CD4-positive, alpha-beta T cell treated with Interferon alpha-2 for 1 hour (primary cell): ENCODE data around the gene IFI35.
"Not testable (repeated sequence)": the region's sequence is repeated elsewhere in the genome, so short reads cannot be mapped to it uniquely, and the experiment has no call there.

Source experiments
- DNase-seq, 2 donors: peaks; one replicate each; pipeline ENCODE4 v3.0.0-alpha.2; 2020 to 2022

The IFI35 gene

DNA sequence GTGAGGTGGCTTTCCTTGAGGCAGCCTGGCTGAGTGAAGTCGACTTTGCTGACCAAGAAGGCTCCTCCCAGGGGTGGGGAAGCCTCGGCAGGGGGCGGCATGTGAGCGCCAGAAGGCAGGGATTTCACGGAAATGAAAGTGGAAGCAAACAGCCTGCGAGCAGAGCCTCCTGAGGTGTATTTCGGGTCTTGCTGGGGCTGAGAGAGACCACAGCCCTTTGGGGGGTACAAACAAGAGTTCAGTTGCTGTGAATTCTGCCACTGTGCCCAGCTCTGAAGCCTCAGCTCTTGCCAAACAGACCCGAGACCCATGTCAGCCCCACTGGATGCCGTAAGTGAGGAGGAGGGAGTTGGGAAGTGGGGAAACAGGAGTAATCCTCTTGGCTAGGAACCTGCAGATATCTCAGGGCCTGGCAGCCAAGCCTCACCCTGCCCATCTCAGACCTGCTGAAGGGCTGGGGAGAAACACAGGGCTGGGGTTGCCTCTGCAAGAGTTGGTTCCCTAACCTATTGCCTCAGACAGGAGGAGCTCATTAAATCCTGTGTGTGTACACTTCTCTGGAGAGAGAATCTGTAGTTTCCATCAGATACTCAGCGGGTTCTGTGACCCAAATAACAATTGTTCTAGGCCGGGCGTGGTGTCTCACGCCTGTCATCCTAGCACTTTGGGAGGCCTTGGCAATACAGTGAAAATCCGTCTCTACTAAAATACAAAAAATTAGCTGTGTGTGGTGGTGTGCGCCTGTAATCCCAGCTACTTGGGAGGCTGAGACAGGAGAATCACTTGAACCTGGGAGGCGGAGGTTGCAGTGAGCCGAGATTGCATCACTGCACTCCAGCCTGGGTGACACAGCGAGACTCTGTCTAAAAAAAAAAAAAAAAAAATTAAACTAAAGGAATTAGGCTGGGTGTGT, at the start of gene IFI35:
Gene IFI35 (plus strand): TSS at position 146 of the 913 bp plus-strand sequence. CDS start 164 bp downstream, at position 310.
- peak; percentile 93 to 95 for DNase-seq

DNA sequence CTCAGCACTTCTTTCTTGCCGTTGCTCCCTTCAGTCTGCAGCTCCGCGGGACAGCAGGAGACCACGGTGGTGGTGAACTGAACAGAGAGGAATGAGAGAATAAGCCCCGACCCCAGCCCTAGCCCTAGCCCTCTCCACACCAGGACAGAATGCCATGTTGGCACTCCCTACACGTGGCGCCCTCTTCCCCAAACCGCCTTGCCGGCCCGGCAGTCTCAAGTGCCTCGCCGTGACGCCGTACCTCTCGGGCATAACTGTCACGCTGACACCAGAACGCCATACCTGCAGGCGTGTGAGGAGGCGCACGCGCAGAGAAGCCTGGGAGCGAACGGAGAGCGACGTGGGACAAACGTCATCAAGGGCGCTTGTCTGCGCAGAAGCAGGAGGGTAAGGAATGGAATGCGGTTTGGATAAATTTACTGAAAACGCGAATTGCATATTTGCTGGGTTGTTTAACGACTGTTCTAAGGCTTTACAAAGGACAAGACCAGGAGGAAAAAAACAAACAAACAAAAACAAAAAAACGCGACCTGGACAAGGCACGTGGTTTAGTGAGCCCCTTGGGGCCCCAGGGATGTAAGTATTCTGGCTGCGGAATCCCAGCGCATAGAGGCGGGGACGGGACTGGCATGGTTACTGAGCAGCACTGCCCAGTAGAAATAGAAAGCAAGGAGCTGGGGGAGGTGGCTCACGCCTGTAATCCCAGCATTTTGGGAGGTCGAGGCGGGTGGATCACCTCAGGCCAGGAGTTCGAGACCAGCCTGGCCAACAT, 42.2 kb upstream of the IFI35 start, which contains the start of gene AARSD1:
Gene AARSD1 (minus strand): TSS at position 294 of the 772 bp plus-strand sequence. CDS start 14 bp downstream, at position 280.
- peak; percentile 91 to 93 for DNase-seq

DNA sequence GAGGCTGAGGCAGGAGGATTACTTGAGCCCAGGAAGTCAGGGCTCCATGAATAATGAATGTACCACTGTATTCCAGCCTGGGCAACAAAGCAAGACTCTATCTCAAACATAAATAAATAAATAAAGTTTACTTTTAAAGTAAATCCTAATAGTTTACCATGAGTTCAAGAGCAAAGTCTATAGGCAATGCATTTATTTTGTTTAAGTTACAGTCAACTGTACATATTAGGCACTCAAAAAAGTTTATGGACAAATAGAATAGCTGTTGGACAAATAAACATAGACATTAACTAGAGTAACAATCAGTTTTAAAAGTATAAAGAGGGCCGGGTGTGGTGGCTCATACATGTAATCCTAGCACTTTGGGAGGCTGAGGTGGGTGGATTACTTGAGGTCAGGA, 38.7 kb upstream of the IFI35 start:
- no peak for DNase-seq

GRCh38 chr17:42969001-42969581, 37.5 kb upstream of the IFI35 start:
- no peak for DNase-seq

- no peak for DNase-seq
These were observed 35.0 kb upstream of the IFI35 start for GRCh38 chr17:42971589-42971988.

- DNase-seq: not testable (repeated sequence)
These were observed 33.3 kb upstream of the IFI35 start for GRCh38 chr17:42973323-42973722.

- no peak for DNase-seq
These were observed 31.3 kb upstream of the IFI35 start for GRCh38 chr17:42975265-42975664.

DNA sequence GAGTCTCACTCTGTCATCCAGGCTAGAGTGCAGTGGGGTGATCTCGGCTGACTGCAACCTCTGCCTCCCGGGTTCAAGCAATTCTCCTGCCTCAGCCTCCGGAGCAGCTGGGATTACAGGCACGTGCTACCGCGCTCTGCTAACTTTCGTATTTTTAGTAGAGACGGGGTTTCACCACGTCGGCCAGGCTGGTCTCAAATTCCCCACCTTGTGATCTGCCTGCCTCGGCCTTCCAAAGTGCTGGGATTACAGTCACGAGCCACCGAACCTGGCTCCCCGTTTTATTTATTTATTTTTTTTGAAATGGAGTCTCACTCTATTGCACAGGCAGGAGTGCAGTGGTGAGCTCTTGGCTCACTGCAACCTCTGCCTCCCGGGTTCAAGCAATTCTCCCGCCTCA, 30.9 kb upstream of the IFI35 start:
- not testable (repeated sequence) for DNase-seq

- no peak for DNase-seq
These were observed 26.9 kb upstream of the IFI35 start, which contains the start of gene PTGES3L for GRCh38 chr17:42979511-42980273. Gene PTGES3L, minus strand, starts transcription at chr17:42980080. Its CDS starts 27 bp downstream, at chr17:42980053.

GRCh38 chr17:42980274-42980765, 26.3 kb upstream of the IFI35 start, which contains the start of gene RUNDC1:
Gene RUNDC1, plus strand, starts transcription at chr17:42980565. Its CDS starts 12 bp downstream, at chr17:42980577.
- peak; percentile 90 to 92 for DNase-seq

DNA sequence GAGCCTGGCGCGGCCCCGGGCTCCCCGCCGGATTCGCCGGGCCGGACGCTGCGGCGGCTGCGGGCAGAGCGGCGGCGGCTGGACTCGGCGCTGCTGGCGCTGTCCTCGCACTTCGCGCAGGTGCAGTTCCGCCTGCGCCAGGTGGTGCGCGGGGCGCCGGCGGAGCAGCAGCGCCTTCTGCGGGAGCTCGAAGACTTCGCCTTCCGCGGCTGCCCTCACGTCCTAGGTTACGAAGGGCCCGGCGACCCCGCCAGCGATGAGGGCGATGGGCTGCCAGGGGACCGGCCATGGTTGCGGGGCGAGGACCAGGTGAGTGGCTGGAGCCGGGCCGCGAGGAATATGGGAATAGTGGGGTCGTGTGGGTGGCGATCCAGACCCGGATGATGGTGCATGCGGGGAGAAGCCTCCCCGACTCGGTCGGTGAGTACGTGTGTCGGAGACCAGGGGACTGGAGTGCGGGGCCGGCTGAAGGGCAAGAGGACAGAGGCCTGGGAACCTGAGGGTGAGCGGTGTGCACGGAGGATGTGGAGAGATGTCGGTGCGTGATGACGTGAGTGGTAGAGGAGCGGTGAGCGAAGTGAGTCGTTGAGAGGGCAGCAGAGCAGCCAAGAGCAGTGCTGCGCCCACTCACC, 25.7 kb upstream of the IFI35 start:
- peak; percentile 42 to 62 for DNase-seq

- DNase-seq: no peak
These were observed 24.3 kb upstream of the IFI35 start for GRCh38 chr17:42982266-42982665.

- peak in 1 of 2 donors; percentile 19 for DNase-seq
These were observed 21.4 kb upstream of the IFI35 start for GRCh38 chr17:42985225-42985624.

DNA sequence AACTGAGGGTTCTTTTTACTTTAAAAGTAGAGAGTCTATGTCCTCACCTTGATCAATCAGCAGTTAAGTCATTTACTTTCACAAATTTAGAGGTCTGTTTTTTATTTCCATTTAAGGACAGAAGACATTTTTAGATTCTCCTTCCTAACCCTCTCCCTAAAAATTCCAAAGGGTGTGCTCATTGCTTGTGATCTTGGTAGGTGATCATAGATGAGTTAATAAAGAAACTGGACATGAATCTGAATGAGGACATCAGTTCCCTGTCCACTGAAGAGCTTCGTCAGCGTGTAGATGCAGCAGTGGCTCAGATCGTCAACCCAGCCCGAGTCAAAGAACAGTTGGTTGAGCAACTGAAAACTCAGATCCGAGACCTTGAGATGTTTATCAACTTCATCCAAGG, 17.4 kb upstream of the IFI35 start:
- DNase-seq: no peak

GRCh38 chr17:42989726-42990652, 16.6 kb upstream of the IFI35 start:
- no peak for DNase-seq

GRCh38 chr17:42991471-42991870, 15.1 kb upstream of the IFI35 start:
- DNase-seq: no peak

GRCh38 chr17:42992872-42993271, 13.7 kb upstream of the IFI35 start:
- no peak for DNase-seq

DNA sequence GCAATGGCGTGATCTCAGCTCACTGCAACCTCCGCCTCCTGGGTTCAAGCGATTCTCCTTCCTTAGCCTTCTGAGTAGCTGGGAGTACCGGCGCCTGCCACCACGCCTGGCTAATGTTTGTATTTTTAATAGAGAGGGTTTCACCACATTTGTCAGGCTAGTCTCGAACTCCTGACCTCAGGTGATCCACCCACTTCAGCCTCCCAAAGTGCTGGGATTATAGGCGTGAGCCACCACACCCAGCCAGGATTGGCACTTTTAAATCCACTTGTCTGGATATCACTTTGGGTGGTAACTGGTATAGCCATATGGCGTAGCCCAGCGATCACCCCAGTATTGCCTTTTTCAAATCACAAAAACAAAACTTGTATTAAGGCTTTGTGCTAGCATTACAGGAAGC, 12.7 kb upstream of the IFI35 start:
- DNase-seq: not testable (repeated sequence)

DNA sequence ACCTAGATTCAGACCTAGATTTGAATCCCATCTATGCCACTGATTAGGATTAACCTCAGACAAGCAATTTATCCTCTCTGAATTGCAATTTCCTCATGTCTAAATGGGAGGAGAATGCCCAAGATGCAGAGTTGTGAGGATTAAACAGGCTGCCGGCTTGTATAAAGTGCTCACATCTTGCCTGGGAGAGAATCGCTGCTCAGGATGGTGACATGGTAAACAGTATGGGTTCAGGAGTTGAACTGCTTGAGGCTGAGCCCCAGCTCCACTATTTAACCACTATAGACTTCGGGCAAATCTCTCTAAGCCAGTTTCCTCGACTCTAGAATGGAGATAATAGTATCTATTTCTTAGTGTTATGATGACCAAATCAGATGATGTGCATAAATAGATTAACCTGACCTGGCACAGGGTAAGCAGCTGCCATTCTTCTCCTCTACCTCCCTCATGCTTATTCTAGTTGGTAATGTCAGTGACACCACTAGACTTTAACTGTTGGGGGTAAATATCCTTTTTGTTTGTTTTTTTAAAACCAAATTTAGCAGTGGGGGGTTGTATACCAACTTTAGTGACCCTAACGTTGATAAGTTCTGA, 9.1 kb upstream of the IFI35 start:
- no peak for DNase-seq
